Karpas-422 (cell line): Measurements from ENCODE around the gene NFATC1. TPM values are rescaled to one million over a fixed set of nuclear protein-coding genes. Genes with fewer than 3 reads are reported as not detected.

Experiments used
- DNase-seq: peaks from one replicate; pipeline ENCODE4 v3.0.0-alpha.2; 2015
- H2AFZ ChIP-seq: fragments of 200-600 bp; sonication (generic); 2 replicates; pipeline ENCODE4 v1.6.1; 2014; ENCODE audit warnings: antibody characterized with exemption, low read length, mixed read lengths
- H3K27ac ChIP-seq: fragments of 200-600 bp; sonication (generic); 2 replicates; pipeline ENCODE4 v1.5.1; 2014; ENCODE audit warnings: mild to moderate bottlenecking, low read length, moderate library complexity
- H3K27me3 ChIP-seq: fragments of 200-600 bp; sonication (generic); 2 replicates; pipeline ENCODE4 v1.6.1; 2014; ENCODE audit warnings: low read length, mixed read lengths
- H3K36me3 ChIP-seq: fragments of 200-600 bp; sonication (generic); 2 replicates; pipeline ENCODE4 v1.6.1; 2014; ENCODE audit warnings: low read length, mixed read lengths; ENCODE audit not compliant: insufficient read depth
- H3K4me1 ChIP-seq: fragments of 200-600 bp; sonication (generic); 2 replicates; pipeline ENCODE4 v1.6.1; 2014; ENCODE audit warnings: mild to moderate bottlenecking, low read length, mixed read lengths
- H3K4me2 ChIP-seq: fragments of 200-600 bp; sonication (generic); 2 replicates; pipeline ENCODE4 v1.6.1; 2014; ENCODE audit warnings: low read length, low read depth, mild to moderate bottlenecking; ENCODE audit not compliant: poor library complexity, severe bottlenecking
- H3K4me3 ChIP-seq: fragments of 200-600 bp; sonication (generic); 2 replicates; pipeline ENCODE4 v1.5.1; 2014; ENCODE audit warnings: mild to moderate bottlenecking, antibody characterized with exemption, low read length, mixed read lengths
- H3K79me2 ChIP-seq: fragments of 200-600 bp; sonication (generic); 2 replicates; pipeline ENCODE4 v1.6.1; 2014; ENCODE audit warnings: mild to moderate bottlenecking, low read length, mixed read lengths
- H3K9ac ChIP-seq: fragments of 200-600 bp; sonication (generic); 2 replicates; pipeline ENCODE4 v1.6.0; 2014; ENCODE audit warnings: low read length
- H3K9me2 ChIP-seq: fragments of 200-600 bp; sonication (generic), shearing (Covaris generic); replicated peaks from 2 replicates; pipeline ENCODE4 v1.6.0; 2014; ENCODE audit warnings: mild to moderate bottlenecking, low read length, moderate library complexity; ENCODE audit not compliant: insufficient read depth
- H3K9me3 ChIP-seq: fragments of 300-700, 200-600 bp; sonication (generic); 2 replicates; pipeline ENCODE4 v1.6.1; 2014; ENCODE audit warnings: low read length, mixed read lengths
- H4K20me1 ChIP-seq: fragments of 200-600 bp; sonication (generic); 2 replicates; pipeline ENCODE4 v1.6.1; 2014; ENCODE audit warnings: mild to moderate bottlenecking, antibody characterized with exemption, low read length, low read depth; ENCODE audit not compliant: insufficient read depth
- total RNA-seq: library from RNA; depleted of rRNA; stranded (reverse); fragments of >200 nt; shearing (Covaris generic); gene quantifications from 2 replicates; pipeline ENCODE4 v1.2.3, GENCODE V29; 2014; ENCODE audit warnings: low replicate concordance

The NFATC1 gene
- total RNA-seq, 1 experiment from 2014 or later = 46.1 TPM

- Histone ChIP-seq H3K9me3 (no peaks in the 10 kb centered on the region), H4K20me1 (peaks cover 33% of the 10 kb centered on the region), H2AFZ (no peak overlapping the region), H3K4me3 (no peak overlapping the region), H3K9ac (no peak overlapping the region), H3K36me3 (peaks cover 9% of the 10 kb centered on the region; the same call in 1 of the 2 replicates), H3K4me1 (no peaks in the 10 kb centered on the region), H3K27ac (no peak overlapping the region), H3K4me2 (no peak overlapping the region), H3K9me2 (no peaks in the 10 kb centered on the region), H3K27me3 (no peaks in the 10 kb centered on the region), H3K79me2 (peaks cover 52% of the 10 kb centered on the region)
- DNase-seq = no peak
These were observed 54.8 kb downstream of the NFATC1 start for GRCh38 chr18:79450289-79451080.

GRCh38 chr18:79451237-79452125 is 55.8 kb downstream of the NFATC1 start:
- H3K4me2 ChIP-seq = no peak overlapping the region
- no peaks in the 10 kb centered on the region for H3K9me2 ChIP-seq
- H3K9me3 ChIP-seq = no peaks in the 10 kb centered on the region
- H4K20me1 ChIP-seq = peaks cover 33% of the 10 kb centered on the region
- H2AFZ ChIP-seq = no peak overlapping the region
- no peak overlapping the region for H3K9ac ChIP-seq
- peaks cover 9% of the 10 kb centered on the region; the same call in 1 of the 2 replicates for H3K36me3 ChIP-seq
- no peaks in the 10 kb centered on the region for H3K4me1 ChIP-seq
- peaks cover 42% of the 10 kb centered on the region for H3K79me2 ChIP-seq
- DNase-seq = no peak
- no peaks in the 10 kb centered on the region for H3K27me3 ChIP-seq
- no peak overlapping the region for H3K27ac ChIP-seq
- H3K4me3 ChIP-seq = no peak overlapping the region

- H3K36me3 ChIP-seq = peaks cover 9% of the 10 kb centered on the region; the same call in 1 of the 2 replicates
- DNase-seq = no peak
- peaks cover 25% of the 10 kb centered on the region for H4K20me1 ChIP-seq
- no peak overlapping the region for H3K27ac ChIP-seq
- H3K79me2 ChIP-seq = peaks cover 33% of the 10 kb centered on the region
- no peak overlapping the region for H3K4me3 ChIP-seq
- no peaks in the 10 kb centered on the region for H3K9me3 ChIP-seq
- no peaks in the 10 kb centered on the region for H3K27me3 ChIP-seq
- H2AFZ ChIP-seq = no peak overlapping the region
- H3K4me1 ChIP-seq = no peaks in the 10 kb centered on the region
- H3K9ac ChIP-seq = no peak overlapping the region
- H3K9me2 ChIP-seq = no peaks in the 10 kb centered on the region
- H3K4me2 ChIP-seq = no peak overlapping the region
These were observed 56.7 kb downstream of the NFATC1 start for GRCh38 chr18:79452190-79452990.

DNA sequence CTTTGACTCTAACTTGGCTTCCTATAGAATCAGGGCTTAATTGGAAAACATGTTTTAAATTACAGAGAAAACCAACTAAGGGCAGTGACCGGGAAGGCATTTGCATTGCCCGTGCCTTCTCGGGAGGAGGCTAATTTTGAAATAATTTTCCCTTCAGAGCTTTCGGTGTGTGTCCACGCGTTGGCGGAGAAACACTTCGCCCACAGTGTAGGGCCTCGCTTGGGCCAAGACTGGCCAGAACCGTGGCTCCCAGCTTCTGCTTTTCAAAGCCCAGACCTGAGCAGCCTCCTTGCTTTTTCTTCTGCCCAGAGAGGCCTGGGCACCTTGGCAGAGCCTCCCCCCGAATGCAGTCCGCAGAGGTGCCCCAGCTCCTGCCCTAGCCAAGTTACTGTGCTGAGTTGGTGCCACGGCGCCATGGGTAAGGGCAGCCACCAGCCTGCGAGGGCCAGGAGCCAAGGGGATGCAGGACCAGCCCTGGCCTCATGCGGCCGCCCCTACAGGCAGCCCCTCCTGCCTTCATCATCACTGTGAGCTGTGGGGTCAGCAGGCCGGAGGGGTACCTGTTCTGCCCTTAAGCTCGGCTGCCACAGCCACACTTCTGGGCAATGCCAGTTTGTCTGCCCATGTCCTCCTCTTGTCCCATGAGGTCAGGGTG is 57.4 kb downstream of the NFATC1 start:
- H3K9ac ChIP-seq = no peak overlapping the region
- peaks cover 9% of the 10 kb centered on the region; the same call in 1 of the 2 replicates for H3K36me3 ChIP-seq

GRCh38 chr18:79453816-79454735 is 58.3 kb downstream of the NFATC1 start:
- Histone ChIP-seq H3K9me2 (no peaks in the 10 kb centered on the region), H3K4me2 (no peak overlapping the region), H3K4me1 (peaks cover 8% of the 10 kb centered on the region), H4K20me1 (peaks cover 15% of the 10 kb centered on the region), H3K4me3 (no peak overlapping the region), H3K9ac (no peak overlapping the region), H3K27ac (no peak overlapping the region), H2AFZ (no peak overlapping the region), H3K79me2 (peaks cover 18% of the 10 kb centered on the region), H3K36me3 (peaks cover 9% of the 10 kb centered on the region; the same call in 1 of the 2 replicates), H3K27me3 (no peaks in the 10 kb centered on the region), H3K9me3 (no peaks in the 10 kb centered on the region)
- no peak for DNase-seq

More for the DNA sequence above, 57.4 kb downstream of the NFATC1 start:
- H3K9me2 ChIP-seq = no peaks in the 10 kb centered on the region
- H3K27me3 ChIP-seq = no peaks in the 10 kb centered on the region
- no peak overlapping the region for H3K27ac ChIP-seq
- no peak overlapping the region for H2AFZ ChIP-seq
- no peaks in the 10 kb centered on the region for H3K4me1 ChIP-seq
- H3K4me2 ChIP-seq = no peak overlapping the region
- peaks cover 21% of the 10 kb centered on the region for H4K20me1 ChIP-seq
- H3K4me3 ChIP-seq = no peak overlapping the region
- no peak for DNase-seq
- H3K9me3 ChIP-seq = no peaks in the 10 kb centered on the region
- H3K79me2 ChIP-seq = peaks cover 26% of the 10 kb centered on the region

- Histone ChIP-seq H3K9ac (no peak overlapping the region), H3K4me1 (peaks cover 20% of the 10 kb centered on the region), H4K20me1 (peaks cover 5% of the 10 kb centered on the region; the same call in 1 of the 2 replicates), H2AFZ (no peak overlapping the region), H3K9me3 (no peaks in the 10 kb centered on the region), H3K27ac (no peak overlapping the region), H3K4me3 (no peak overlapping the region), H3K36me3 (peaks cover 7% of the 10 kb centered on the region; the same call in 1 of the 2 replicates), H3K4me2 (no peak overlapping the region), H3K27me3 (no peaks in the 10 kb centered on the region), H3K79me2 (peaks cover 8% of the 10 kb centered on the region; the same call in 1 of the 2 replicates), H3K9me2 (no peaks in the 10 kb centered on the region)
- no peak for DNase-seq
These were observed 59.5 kb downstream of the NFATC1 start for GRCh38 chr18:79455261-79455660.
